ENCODE measurements around the gene HCN2.

DNA sequence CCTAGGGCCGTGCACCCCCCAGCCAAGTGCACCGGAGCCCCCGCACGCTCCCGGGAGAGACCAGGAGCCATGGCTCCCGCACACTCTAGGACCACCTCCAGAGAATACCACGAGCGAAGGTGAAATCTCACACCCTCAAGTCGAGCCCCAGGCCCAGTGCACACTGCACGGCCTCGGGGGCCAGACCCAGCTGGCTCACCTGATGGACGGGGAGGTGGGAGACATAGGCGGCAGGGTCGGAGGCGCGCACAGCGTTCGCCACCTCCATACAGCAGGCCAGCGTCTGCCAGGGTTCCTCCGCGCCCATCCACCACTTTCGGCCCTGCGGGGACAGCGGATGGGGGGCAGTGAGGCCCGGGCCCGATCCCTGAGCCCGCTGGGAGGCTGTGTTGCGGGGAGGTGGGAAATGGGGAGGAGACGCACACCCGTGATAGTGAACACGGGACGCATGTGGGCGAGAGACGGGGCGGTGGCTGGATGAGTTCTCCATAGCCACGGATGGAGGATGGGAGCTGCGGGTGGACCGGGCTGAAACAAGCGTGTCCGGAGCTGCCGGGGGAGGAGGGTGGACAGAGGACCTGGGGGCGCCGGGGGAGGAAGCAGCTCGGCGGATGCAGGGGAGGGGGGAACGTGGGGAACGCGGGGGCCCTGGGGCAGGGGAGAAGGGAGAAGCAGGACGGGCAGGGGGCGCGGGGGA, 30.6 kb downstream of the HCN2 start:
- TF ChIP-seq, protein P1, sequence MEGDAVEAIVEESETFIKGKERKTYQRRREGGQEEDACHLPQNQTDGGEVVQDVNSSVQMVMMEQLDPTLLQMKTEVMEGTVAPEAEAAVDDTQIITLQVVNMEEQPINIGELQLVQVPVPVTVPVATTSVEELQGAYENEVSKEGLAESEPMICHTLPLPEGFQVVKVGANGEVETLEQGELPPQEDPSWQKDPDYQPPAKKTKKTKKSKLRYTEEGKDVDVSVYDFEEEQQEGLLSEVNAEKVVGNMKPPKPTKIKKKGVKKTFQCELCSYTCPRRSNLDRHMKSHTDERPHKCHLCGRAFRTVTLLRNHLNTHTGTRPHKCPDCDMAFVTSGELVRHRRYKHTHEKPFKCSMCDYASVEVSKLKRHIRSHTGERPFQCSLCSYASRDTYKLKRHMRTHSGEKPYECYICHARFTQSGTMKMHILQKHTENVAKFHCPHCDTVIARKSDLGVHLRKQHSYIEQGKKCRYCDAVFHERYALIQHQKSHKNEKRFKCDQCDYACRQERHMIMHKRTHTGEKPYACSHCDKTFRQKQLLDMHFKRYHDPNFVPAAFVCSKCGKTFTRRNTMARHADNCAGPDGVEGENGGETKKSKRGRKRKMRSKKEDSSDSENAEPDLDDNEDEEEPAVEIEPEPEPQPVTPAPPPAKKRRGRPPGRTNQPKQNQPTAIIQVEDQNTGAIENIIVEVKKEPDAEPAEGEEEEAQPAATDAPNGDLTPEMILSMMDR (IDR thresholded peaks at IDR 0.05; ENCODE audit: poor library complexity, severe bottlenecking) = no peak
- TF ChIP-seq EZH2 (IDR thresholded peaks at IDR 0.05; ENCODE audit: borderline replicate concordance, insufficient read depth, low read length, poor library complexity, severe bottlenecking) = no peak
- TF ChIP-seq TAF1 (IDR thresholded peaks at IDR 0.05; ENCODE audit: low read depth) = no peak
- no peak for TF ChIP-seq POLR2AphosphoS5 (IDR thresholded peaks at IDR 0.05)

Measured in neural cell (in vitro differentiated cells).